Activated CD8-positive, alpha-beta memory T cell treated with anti-CD3 and anti-CD28 coated beads, Interleukin-2, amount 50 U/mL, for 1 hour (primary cell): ENCODE measurements around the gene PKN2.
"Not testable (repeated sequence)": the region's sequence is repeated elsewhere in the genome, so short reads cannot be mapped to it uniquely, and the experiment has no call there.

Experiments
- DNase-seq: peaks from one replicate; pipeline ENCODE4 v3.0.0-alpha.2; 2020; ENCODE audit errors: extremely low read depth

The PKN2 gene

DNA sequence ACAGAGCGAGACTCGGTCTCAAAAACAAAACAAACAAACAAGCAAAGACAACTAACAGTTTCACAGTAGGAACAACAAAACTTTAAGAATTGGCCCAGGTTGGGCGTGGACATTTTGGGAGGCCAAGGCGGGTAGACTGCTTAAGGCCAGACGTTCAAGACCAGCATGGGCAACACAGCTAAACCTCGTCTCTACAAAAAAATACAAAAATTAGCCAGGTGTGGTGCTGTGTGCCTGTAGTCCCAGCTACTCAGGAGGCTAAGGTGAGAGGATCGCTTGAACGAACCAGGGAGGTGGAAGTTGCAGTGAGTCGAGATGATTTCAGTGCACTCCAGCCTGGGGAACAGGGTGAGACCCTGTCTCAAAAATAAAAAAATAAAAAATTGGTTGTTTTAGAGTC lies 193.8 kb downstream of the PKN2 start:
- DNase-seq: no peak

DNA sequence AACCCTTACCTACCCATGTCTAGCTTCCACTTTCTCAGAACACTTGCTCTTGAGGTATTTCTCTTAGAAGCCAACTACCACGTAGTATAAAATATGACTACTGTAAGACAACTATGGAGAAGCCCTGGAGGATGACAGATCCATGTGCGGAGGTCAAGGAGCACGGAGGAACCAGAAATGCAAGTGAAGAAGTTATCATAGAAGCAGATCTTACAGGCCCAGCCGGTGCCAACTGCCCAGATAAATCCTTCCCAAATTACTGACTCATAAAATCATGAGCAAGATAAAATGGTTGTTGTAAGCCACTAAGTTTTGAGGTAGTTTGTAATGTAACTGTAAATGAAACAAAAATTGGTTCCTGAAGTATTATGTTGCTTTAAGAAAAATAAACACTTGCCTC lies 194.7 kb downstream of the PKN2 start:
- DNase-seq: no peak

DNA sequence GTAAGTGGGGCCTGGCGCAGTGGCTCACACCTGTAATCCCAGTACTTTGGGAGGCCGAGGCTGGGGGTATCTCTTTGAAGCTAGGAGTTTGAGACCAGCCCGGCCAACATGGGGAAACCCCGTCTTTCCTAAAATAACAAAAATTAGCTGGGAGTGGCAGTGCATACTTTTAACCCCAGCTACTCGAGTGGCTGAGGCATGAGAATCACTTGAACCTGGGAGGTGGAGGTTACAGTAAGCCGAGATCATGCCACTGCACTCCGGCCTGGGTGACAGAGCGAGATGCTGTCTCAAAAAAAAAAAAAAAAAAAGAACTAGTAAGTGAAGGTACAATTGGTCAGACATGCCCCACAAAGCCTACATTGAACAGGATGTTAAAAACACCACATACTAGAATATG lies 196.6 kb downstream of the PKN2 start:
- not testable (repeated sequence) for DNase-seq

DNA sequence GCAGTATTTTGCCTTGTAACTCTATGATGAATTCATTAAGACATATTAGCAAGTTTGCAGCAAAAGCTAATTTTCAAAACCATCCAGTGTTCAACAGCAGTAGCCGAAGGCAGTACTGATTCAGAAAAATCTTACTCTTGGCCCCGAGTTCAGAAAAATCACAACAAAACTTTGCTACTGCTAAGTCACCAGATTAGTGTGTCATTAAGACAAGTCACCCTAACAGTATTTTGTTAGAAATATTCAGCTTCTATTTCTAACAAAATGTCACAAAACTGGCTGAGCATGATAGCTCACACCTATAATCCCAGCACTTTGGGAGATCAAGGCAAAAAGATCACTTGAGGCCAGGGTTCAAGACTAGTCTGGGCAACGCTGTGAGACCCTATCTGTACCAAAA lies 199.1 kb downstream of the PKN2 start:
- DNase-seq: no peak
